Endothelial cell (in vitro differentiated cells): ENCODE data around the gene TBC1D22A. TPM values are rescaled to one million over a fixed set of nuclear protein-coding genes. Genes with fewer than 3 reads are reported as not detected.

Source experiments
- DNase-seq: peaks from one replicate; pipeline ENCODE4 v3.0.0; 2021; ENCODE audit warnings: low spot score
- H3K27ac Mint-ChIP-seq: one replicate; pipeline ENCODE4 v1.8.0; 2021; ENCODE audit warnings: mixed read lengths, inconsistent platforms; ENCODE audit not compliant: unreplicated experiment
- H3K27me3 Mint-ChIP-seq: one replicate; pipeline ENCODE4 v1.8.0; 2021; ENCODE audit warnings: mild to moderate bottlenecking, moderate library complexity, mixed read lengths, inconsistent platforms; ENCODE audit not compliant: unreplicated experiment
- H3K36me3 Mint-ChIP-seq: one replicate; pipeline ENCODE4 v1.8.0; 2021; ENCODE audit warnings: mild to moderate bottlenecking, low read depth, mixed read lengths, inconsistent platforms; ENCODE audit not compliant: unreplicated experiment
- H3K4me1 Mint-ChIP-seq: one replicate; pipeline ENCODE4 v1.8.0; 2021; ENCODE audit warnings: mild to moderate bottlenecking, mixed read lengths, inconsistent platforms; ENCODE audit not compliant: unreplicated experiment
- H3K4me3 Mint-ChIP-seq: one replicate; pipeline ENCODE4 v1.8.0; 2021; ENCODE audit warnings: mild to moderate bottlenecking, mixed read lengths, inconsistent platforms; ENCODE audit not compliant: unreplicated experiment
- H3K9me3 Mint-ChIP-seq: one replicate; pipeline ENCODE4 v1.8.0; 2021; ENCODE audit warnings: mixed read lengths, inconsistent platforms; ENCODE audit not compliant: unreplicated experiment
- total RNA-seq: library from RNA; stranded (reverse); fragmentation: NEBNext Ultra II Directional; extraction: Animal tissue kit (Norgen Biotek cat#: 25700); gene quantifications from one replicate; pipeline ENCODE4 v1.2.1, GENCODE V29; 2021; ENCODE audit not compliant: unreplicated experiment
- TF ChIP-seq, protein P1 (sequence below): fragments of 200-600 bp; sonication (generic); IDR thresholded peaks from one replicate; pipeline ENCODE4 v1.5.0; 2021; ENCODE audit warnings: antibody characterized with exemption; ENCODE audit not compliant: unreplicated experiment

Gene TBC1D22A
- total RNA-seq, 1 donor from 2014 or later, result 25.3 TPM

DNA sequence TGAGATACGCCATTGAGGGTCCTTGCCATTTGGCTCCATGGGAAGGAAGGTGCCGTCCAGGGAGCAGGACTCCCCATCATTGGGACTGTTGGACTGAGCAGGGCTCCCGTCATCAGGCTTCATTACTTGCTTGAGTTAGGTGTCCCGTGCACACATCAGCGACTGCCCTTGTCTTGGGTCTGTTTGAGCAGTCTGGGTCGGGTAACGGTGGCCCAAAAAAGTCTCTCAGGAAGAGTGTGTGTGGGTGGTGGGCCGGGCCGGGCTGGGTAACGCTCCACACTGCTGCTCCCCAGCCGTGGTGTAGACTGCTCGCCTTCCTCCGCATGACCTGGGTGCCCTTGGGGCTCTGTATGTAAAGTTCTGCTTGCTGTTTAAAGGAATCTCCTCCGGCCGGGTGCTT, 293.5 kb downstream of the TBC1D22A start:
- Mint-ChIP-seq H3K4me1 (peaks cover 26% of the 10 kb centered on the region), H3K4me3 (no peak overlapping the region), H3K9me3 (no peaks in the 10 kb centered on the region), H3K36me3 (peaks cover 20% of the 10 kb centered on the region), H3K27me3 (peaks cover 8% of the 10 kb centered on the region), H3K27ac (no peak overlapping the region)
- TF ChIP-seq, protein P1, sequence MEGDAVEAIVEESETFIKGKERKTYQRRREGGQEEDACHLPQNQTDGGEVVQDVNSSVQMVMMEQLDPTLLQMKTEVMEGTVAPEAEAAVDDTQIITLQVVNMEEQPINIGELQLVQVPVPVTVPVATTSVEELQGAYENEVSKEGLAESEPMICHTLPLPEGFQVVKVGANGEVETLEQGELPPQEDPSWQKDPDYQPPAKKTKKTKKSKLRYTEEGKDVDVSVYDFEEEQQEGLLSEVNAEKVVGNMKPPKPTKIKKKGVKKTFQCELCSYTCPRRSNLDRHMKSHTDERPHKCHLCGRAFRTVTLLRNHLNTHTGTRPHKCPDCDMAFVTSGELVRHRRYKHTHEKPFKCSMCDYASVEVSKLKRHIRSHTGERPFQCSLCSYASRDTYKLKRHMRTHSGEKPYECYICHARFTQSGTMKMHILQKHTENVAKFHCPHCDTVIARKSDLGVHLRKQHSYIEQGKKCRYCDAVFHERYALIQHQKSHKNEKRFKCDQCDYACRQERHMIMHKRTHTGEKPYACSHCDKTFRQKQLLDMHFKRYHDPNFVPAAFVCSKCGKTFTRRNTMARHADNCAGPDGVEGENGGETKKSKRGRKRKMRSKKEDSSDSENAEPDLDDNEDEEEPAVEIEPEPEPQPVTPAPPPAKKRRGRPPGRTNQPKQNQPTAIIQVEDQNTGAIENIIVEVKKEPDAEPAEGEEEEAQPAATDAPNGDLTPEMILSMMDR, result no peak
- no peak for DNase-seq

DNA sequence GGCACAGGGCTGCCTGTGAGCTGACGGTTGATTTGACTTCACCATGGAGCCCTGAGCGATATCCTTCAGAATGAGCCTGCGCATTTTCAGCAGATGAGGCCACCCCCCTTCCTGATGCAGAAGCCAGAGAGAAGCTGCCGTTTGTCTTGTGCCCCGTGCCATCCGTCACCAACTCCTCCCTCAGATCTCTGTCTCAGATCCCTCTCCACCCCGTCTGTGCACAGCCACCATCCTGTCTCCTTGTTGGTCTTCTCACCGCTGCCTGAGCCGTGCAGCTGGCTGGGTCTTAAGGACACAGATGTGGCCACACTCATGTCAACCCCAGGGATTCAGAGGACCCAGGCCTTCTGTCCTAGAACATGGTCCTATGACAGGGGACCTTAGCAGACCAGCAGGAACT, 293.9 kb downstream of the TBC1D22A start:
- Mint-ChIP-seq H3K4me1 (peaks cover 26% of the 10 kb centered on the region), H3K27me3 (peaks cover 8% of the 10 kb centered on the region), H3K4me3 (no peak overlapping the region), H3K9me3 (no peaks in the 10 kb centered on the region), H3K27ac (no peak overlapping the region), H3K36me3 (peaks cover 23% of the 10 kb centered on the region)
- TF ChIP-seq, protein P1, result no peak
- DNase-seq, result no peak

DNA sequence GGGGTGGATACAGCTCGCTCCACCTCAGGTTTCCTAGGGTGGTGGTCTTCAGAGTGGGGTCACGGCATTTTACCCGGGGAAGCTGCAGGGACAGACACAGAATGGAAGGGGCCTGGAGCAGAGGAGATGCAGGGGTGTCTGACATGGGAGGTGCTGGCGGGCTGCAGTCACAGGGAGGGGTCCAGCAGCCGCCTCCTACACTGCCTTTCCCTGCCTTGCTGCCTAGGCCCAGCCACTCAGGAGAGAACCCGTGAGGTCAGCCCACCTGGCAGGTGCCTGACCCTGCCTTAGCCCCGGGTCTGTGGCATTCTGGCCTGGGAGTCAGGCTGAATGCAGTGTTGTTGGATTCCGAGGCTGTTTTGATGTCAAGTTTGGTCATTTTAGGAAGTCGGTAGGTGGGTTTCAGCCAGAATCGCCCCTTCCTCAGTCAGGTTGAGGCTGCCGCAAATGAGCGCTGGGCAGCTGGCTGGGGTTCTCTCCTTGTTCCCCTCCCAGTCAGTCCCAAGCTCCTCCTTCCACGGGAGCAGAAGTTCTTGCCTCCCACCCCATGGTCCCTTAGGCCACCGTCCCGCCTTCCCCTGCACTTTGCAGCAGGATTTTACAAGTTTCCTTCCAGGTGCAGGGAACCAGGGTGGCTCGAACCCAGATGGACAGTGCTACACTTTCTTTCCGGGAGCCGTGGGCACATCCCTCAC, 294.5 kb downstream of the TBC1D22A start:
- Mint-ChIP-seq H3K9me3 (no peaks in the 10 kb centered on the region), H3K27ac (no peak overlapping the region), H3K36me3 (peaks cover 25% of the 10 kb centered on the region), H3K4me3 (no peak overlapping the region), H3K27me3 (peaks cover 8% of the 10 kb centered on the region), H3K4me1 (peaks cover 23% of the 10 kb centered on the region)
- DNase-seq, result no peak
- TF ChIP-seq, protein P1, result no peak

DNA sequence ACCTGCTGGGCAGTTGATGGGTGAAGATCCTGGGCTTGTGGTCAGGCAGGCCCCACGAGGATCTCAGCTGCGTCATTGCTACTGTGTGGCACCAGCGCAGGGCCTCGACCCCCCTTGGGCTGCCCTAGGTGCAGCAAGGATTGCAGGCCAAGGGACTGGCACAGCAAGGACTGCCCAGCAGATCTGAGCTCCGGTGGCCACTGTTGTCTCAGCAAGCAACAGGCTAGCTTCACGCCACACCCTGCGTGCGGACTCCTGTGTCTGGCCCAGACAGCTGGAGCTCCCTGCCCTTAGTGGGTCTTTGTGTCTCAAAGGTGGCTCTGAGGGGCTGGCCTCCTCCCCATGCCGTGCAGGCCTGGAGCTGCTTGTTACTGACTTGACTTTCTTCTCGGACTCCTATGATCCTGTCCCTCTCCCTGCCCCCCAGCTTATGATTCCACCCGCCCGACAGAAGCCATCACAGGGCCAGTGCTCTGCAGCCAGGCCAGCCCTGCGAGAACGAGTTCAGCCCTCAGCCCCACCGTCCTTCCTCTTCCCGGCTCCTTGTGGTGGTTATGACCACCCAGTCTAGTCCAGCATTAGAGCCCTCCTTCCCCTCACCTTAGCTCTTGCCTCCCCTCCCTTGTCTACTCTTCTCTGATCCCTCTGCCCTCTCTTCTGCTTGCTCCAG, 295.6 kb downstream of the TBC1D22A start:
- TF ChIP-seq, protein P1, result no peak
- H3K27ac Mint-ChIP-seq, result no peak overlapping the region
- H3K4me1 Mint-ChIP-seq, result peaks cover 16% of the 10 kb centered on the region
- H3K9me3 Mint-ChIP-seq, result no peaks in the 10 kb centered on the region
- peaks cover 28% of the 10 kb centered on the region for H3K36me3 Mint-ChIP-seq
- DNase-seq, result no peak
- peaks cover 8% of the 10 kb centered on the region for H3K27me3 Mint-ChIP-seq
- no peak overlapping the region for H3K4me3 Mint-ChIP-seq

- H3K4me3 Mint-ChIP-seq, result peak overlapping the region; percentile 26
- peaks cover 6% of the 10 kb centered on the region for H3K4me1 Mint-ChIP-seq
- TF ChIP-seq, protein P1, result no peak
- peaks cover 4% of the 10 kb centered on the region for H3K27me3 Mint-ChIP-seq
- no peak overlapping the region for H3K27ac Mint-ChIP-seq
- peaks cover 28% of the 10 kb centered on the region for H3K36me3 Mint-ChIP-seq
- no peak for DNase-seq
- no peaks in the 10 kb centered on the region for H3K9me3 Mint-ChIP-seq
Measured at GRCh38 chr22:47059076-47059475, 296.6 kb downstream of the TBC1D22A start.
